PFSK-1 (cell line): Measurements from ENCODE around the gene CABP4.

ENCODE experiments used
- FOXP2 ChIP-seq: optimal IDR thresholded peaks from 2 replicates; pipeline ENCODE3; 2011; ENCODE audit warnings: borderline replicate concordance, control low read depth, inconsistent platforms; ENCODE audit not compliant: insufficient read depth; ENCODE audit errors: extremely low read length, extremely low read depth
- POLR2AphosphoS5 ChIP-seq: IDR thresholded peaks from 2 replicates; pipeline ENCODE4 v1.6.1; 2012; ENCODE audit warnings: low read depth, mild to moderate bottlenecking, control low read depth, low read length, moderate library complexity
- REST ChIP-seq, 2 experiments: IDR thresholded peaks; 2 replicates each; pipeline versions ENCODE4 v1.6.1 to v1.8.0; 2011 to 2012; ENCODE audit warnings: low read depth in 2 of 2, low read length in 2 of 2, control low read depth in 1 of 2, inconsistent platforms in 1 of 2, mild to moderate bottlenecking in 1 of 2, moderate library complexity in 1 of 2; ENCODE audit not compliant: insufficient read depth in 1 of 2
- SIN3A ChIP-seq: IDR thresholded peaks from 2 replicates; pipeline ENCODE4 v1.6.1; 2012; ENCODE audit warnings: mild to moderate bottlenecking, low read length, moderate library complexity, borderline replicate concordance; ENCODE audit not compliant: insufficient read depth
- TAF1 ChIP-seq: IDR thresholded peaks from 2 replicates; pipeline ENCODE4 v1.6.1; 2012; ENCODE audit warnings: low read length, control low read depth, borderline replicate concordance; ENCODE audit not compliant: insufficient read depth

Gene CABP4

GRCh38 chr11:67422891-67423290 is 32.3 kb upstream of the CABP4 start:
- no peak for TF ChIP-seq FOXP2
- TF ChIP-seq POLR2AphosphoS5: no peak
- no peak for TF ChIP-seq REST (IDR thresholded peaks at IDR 0.05; ENCODE audit: insufficient read depth in 1 of 2, low read depth in 2 of 2, low read length in 2 of 2)
- no peak for TF ChIP-seq SIN3A
- TF ChIP-seq TAF1: no peak

GRCh38 chr11:67423466-67423865 is 31.7 kb upstream of the CABP4 start:
- TF ChIP-seq FOXP2 (no peak), TAF1 (no peak), REST (IDR thresholded peaks at IDR 0.05; ENCODE audit: insufficient read depth in 1 of 2, low read depth in 2 of 2, low read length in 2 of 2) (no peak), POLR2AphosphoS5 (no peak), SIN3A (no peak)

GRCh38 chr11:67423891-67424613 is 31.1 kb upstream of the CABP4 start:
- no peak for TF ChIP-seq REST (IDR thresholded peaks at IDR 0.05; ENCODE audit: insufficient read depth in 1 of 2, low read depth in 2 of 2, low read length in 2 of 2)
- TF ChIP-seq FOXP2: no peak
- no peak for TF ChIP-seq POLR2AphosphoS5
- no peak for TF ChIP-seq TAF1
- no peak for TF ChIP-seq SIN3A

GRCh38 chr11:67428052-67429001 is 26.8 kb upstream of the CABP4 start, which contains the start of gene RPS6KB2:
TSS of gene RPS6KB2 (plus strand) at chr11:67428494. CDS start at chr11:67428546, 52 bp downstream.
- TF ChIP-seq REST (IDR thresholded peaks at IDR 0.05; ENCODE audit: insufficient read depth in 1 of 2, low read depth in 2 of 2, low read length in 2 of 2) (peak in 1 of 2 experiments; percentile 20; a peak in 1 of 4 replicates), FOXP2 (peak; percentile 95), SIN3A (peak; percentile 94; the same call in 1 of the 2 replicates), POLR2AphosphoS5 (peak; percentile 96), TAF1 (peak; percentile 75; the same call in 1 of the 2 replicates)
